ENCODE measurements around the gene SDF4.

- no peak for TF ChIP-seq CTCF (IDR thresholded peaks at IDR 0.05)
- TF ChIP-seq EZH2 (IDR thresholded peaks at IDR 0.05; ENCODE audit: borderline replicate concordance, insufficient read depth, low read depth, low read length, poor library complexity, severe bottlenecking), result no peak
Measured at GRCh38 chr1:1210726-1211540, 20.9 kb downstream of the SDF4 start.

All from B cell (primary cell).